BJ (cell line): ENCODE results near the gene ELOVL1. TPM values are rescaled to one million over a fixed set of nuclear protein-coding genes. Genes with fewer than 3 reads are reported as not detected.

Experiments
- CTCF ChIA-PET: fragments of 350-600 bp; formaldehyde crosslinking; extraction: SDS; loops from one replicate; lab custom pipeline; 2021; ENCODE audit warnings: antibody characterized with exemption, inconsistent platforms; lab: Yijun Ruan, JAX
- POLR2A ChIA-PET: fragments of 300-600 bp; sonication (Branson Sonifier 250); formaldehyde crosslinking; extraction: SDS; loops from one replicate; lab custom pipeline; 2021; ENCODE audit warnings: antibody characterized with exemption; lab: Charles Lee
- DNase-seq: peaks from one replicate; pipeline ENCODE4 v3.0.0-alpha.2; 2011; ENCODE audit warnings: low read depth
- H3K27me3 ChIP-seq: 2 replicates; pipeline ENCODE4 v1.6.0; 2011; ENCODE audit warnings: low read length; ENCODE audit not compliant: control insufficient read depth, insufficient read depth
- H3K36me3 ChIP-seq: 2 replicates; pipeline ENCODE4 v1.5.1; 2011; ENCODE audit warnings: low read length; ENCODE audit not compliant: control insufficient read depth, insufficient read depth
- H3K4me3 ChIP-seq: 2 replicates; pipeline ENCODE4 v1.5.1; 2011; ENCODE audit warnings: low read depth, mild to moderate bottlenecking, control low read depth, low read length
- CTCF ChIP-seq: IDR thresholded peaks from 2 replicates; pipeline ENCODE4 v1.5.1; 2011; ENCODE audit warnings: low read depth, mild to moderate bottlenecking, control low read depth, inconsistent platforms, low read length, moderate library complexity; ENCODE audit not compliant: insufficient read depth
- polyA plus RNA-seq: library from polyadenylated mRNA; depleted of rRNA; stranded (reverse); fragments of >200 nt; gene quantifications from 2 replicates; pipeline ENCODE4 v1.2.3, GENCODE V29; 2011

The ELOVL1 gene
- polyA plus RNA-seq, 1 experiment, result 287 TPM

- no peak for TF ChIP-seq CTCF
- ChIA-PET POLR2A (no interaction called here), CTCF (no interaction called here)
- no peaks in the 10 kb centered on the region for H3K27me3 ChIP-seq
- no peak for DNase-seq
- peak overlapping the region; percentile 1; the same call in 1 of the 2 replicates for H3K4me3 ChIP-seq
- peaks cover 21% of the 10 kb centered on the region for H3K36me3 ChIP-seq
Measured at GRCh38 chr1:43360616-43361015, 7.2 kb downstream of the ELOVL1 start.

GRCh38 chr1:43359696-43360095 lies 8.1 kb downstream of the ELOVL1 start:
- no peak for TF ChIP-seq CTCF
- POLR2A ChIA-PET, result no interaction called here
- peak overlapping the region; percentile 57 for H3K4me3 ChIP-seq
- no peak for DNase-seq
- no peaks in the 10 kb centered on the region for H3K27me3 ChIP-seq
- peaks cover 17% of the 10 kb centered on the region for H3K36me3 ChIP-seq
- CTCF ChIA-PET, result no interaction called here

GRCh38 chr1:43358746-43359693 lies 8.8 kb downstream of the ELOVL1 start, which contains the start of gene CDC20:
Gene CDC20 (plus strand): TSS chr1:43358981. CDS start chr1:43359216, 235 bp downstream.
- POLR2A ChIA-PET, result interaction anchor here (0.7 kb wide), 2 partner anchors 31 to 90 kb away, joined by 6 to 7 read pairs; partner anchors contain the start of genes MED8 and SZT2
- peak; percentile 78 for DNase-seq
- peak within 1 kb of the TSS; percentile 57 for H3K4me3 ChIP-seq
- H3K27me3 ChIP-seq, result no peaks in the 10 kb centered on the region
- no peak for TF ChIP-seq CTCF
- CTCF ChIA-PET, result interaction anchor here (0.7 to 2.3 kb wide), 9 partner anchors 9 to 132 kb away, joined by 3 to 9 read pairs (median 4); partner anchors contain the start of gene C1orf210
- peaks cover 12% of the 10 kb centered on the region for H3K36me3 ChIP-seq

GRCh38 chr1:43358121-43358745 lies 9.6 kb downstream of the ELOVL1 start:
- ChIA-PET CTCF (interaction anchor here (0.7 to 2.3 kb wide), 12 partner anchors 9 to 131 kb away, joined by 3 to 9 read pairs (median 3); partner anchors contain the start of gene C1orf210), POLR2A (interaction anchor here (0.5 to 0.7 kb wide), 3 partner anchors 31 to 125 kb away, joined by 3 to 7 read pairs (median 6); partner anchors contain the start of genes MED8 and SZT2)
- DNase-seq, result no peak
- no peaks in the 10 kb centered on the region for H3K27me3 ChIP-seq
- peak overlapping the region; percentile 57 for H3K4me3 ChIP-seq
- peak; percentile 64 for TF ChIP-seq CTCF
- H3K36me3 ChIP-seq, result peaks cover 6% of the 10 kb centered on the region
